Endothelial cell of umbilical vein (primary cell): ENCODE measurements around the gene ZSWIM5.
"Not testable (repeated sequence)": the region's sequence is repeated elsewhere in the genome, so short reads cannot be mapped to it uniquely, and the experiment has no call there.

Experiments
- CTCF ChIP-seq, 2 donors: IDR thresholded peaks; 1 replicate in 1 of 2; 2 replicates in 1 of 2; pipeline ENCODE4 v1.5.1; 2011; ENCODE audit warnings: low read length in 2 of 2, mild to moderate bottlenecking in 2 of 2, moderate library complexity in 2 of 2, control low read depth in 1 of 2, inconsistent platforms in 1 of 2, low read depth in 1 of 2; ENCODE audit not compliant: insufficient read depth in 1 of 2; ENCODE audit errors: extremely low read depth in 1 of 2
- EZH2 ChIP-seq: IDR thresholded peaks from 2 replicates; pipeline ENCODE4 v1.6.1; 2012; ENCODE audit warnings: borderline replicate concordance, low read depth, mild to moderate bottlenecking, moderate library complexity, low read length, inconsistent platforms; ENCODE audit not compliant: severe bottlenecking
- FOS ChIP-seq: IDR thresholded peaks from 2 replicates; pipeline ENCODE4 v1.6.1; 2011; ENCODE audit warnings: mild to moderate bottlenecking, low read length, moderate library complexity, borderline replicate concordance; ENCODE audit not compliant: insufficient read depth
- GATA2 ChIP-seq: IDR thresholded peaks from 2 replicates; pipeline ENCODE4 v1.7.0; 2011; ENCODE audit warnings: low read depth, mild to moderate bottlenecking, moderate library complexity, mixed read lengths, low read length; ENCODE audit not compliant: insufficient read length, insufficient read depth
- MAX ChIP-seq: IDR thresholded peaks from 2 replicates; pipeline ENCODE4 v1.6.1; 2011; ENCODE audit not compliant: insufficient read depth, insufficient read length
- POLR2A ChIP-seq: IDR thresholded peaks from 2 replicates; pipeline ENCODE4 v1.6.1; 2012; ENCODE audit warnings: low read depth, mild to moderate bottlenecking, control low read depth, low read length
- POLR2AphosphoS5 ChIP-seq: IDR thresholded peaks from 2 replicates; pipeline ENCODE4 v1.6.1; 2012; ENCODE audit warnings: low read depth, mild to moderate bottlenecking, control low read depth, low read length, moderate library complexity; ENCODE audit not compliant: insufficient read depth

GRCh38 chr1:45094371-45094770, 112.0 kb downstream of the ZSWIM5 start:
- not testable (repeated sequence) for TF ChIP-seq CTCF (IDR thresholded peaks at IDR 0.05; ENCODE audit: extremely low read depth in 1 of 2, insufficient read depth in 1 of 2, low read depth in 1 of 2, low read length in 2 of 2); POLR2A; POLR2AphosphoS5; EZH2; FOS; MAX; GATA2
